ENCODE data around the gene RPS15A. TPM values are rescaled to one million over a fixed set of nuclear protein-coding genes. Genes with fewer than 3 reads are reported as not detected.

The RPS15A gene
- total RNA-seq: 1,946 and 2,329 TPM in 2 replicates

GRCh38 chr16:18789850-18790706, at the start of gene RPS15A:
TSS of gene RPS15A (minus strand) at chr16:18790334. CDS start at chr16:18789113, 1,221 bp downstream.

GRCh38 chr16:18801145-18801972, 11.2 kb upstream of the RPS15A start, which contains the start of gene ARL6IP1:
TSS of gene ARL6IP1 (minus strand) at chr16:18801549. CDS start at chr16:18801466, 83 bp downstream.

Other genes starting within 250 kb of the RPS15A start
- 63.1 and 97.6 TPM in 2 replicates for gene NOMO2, start 228.2 kb downstream of the RPS15A start, total RNA-seq
- 228 and 247 TPM in 2 replicates for gene ARL6IP1, start 11.2 kb upstream of the RPS15A start, total RNA-seq
- gene SMG1, start 136.1 kb upstream of the RPS15A start, total RNA-seq: 20.1 and 21.2 TPM in 2 replicates
- gene TMC7, start 193.6 kb upstream of the RPS15A start, total RNA-seq: 1.8 and 3.2 TPM in 2 replicates

All from airway epithelial cell (primary cell).